ENCODE measurements around the gene SLC25A1.
"Not testable (repeated sequence)": the region's sequence is repeated elsewhere in the genome, so short reads cannot be mapped to it uniquely, and the experiment has no call there.

SLC25A1 gene

DNA sequence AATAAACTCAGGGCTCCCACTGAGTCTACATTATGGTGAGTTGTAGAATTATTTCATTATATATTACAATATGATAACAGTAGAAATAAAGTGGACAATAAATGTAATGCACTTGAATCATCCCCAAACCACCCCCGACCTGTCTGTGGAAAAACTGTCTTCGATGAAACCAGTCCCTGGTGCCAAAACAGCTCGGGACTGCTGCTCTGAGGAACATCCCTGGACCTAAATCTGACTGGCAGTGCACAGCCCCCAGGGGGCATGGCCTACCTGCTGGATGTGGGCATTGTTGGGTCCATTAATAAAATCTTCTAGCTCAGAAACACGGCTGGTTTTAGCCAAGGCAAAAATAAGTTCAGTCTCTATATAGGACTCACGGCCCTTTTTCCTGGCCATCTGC lies 29.3 kb upstream of the SLC25A1 start:
- no peak for DNase-seq (ENCODE audit: low read depth, low spot score)
- no peak overlapping the region for H3K4me3 ChIP-seq (ENCODE audit: low read length)

DNA sequence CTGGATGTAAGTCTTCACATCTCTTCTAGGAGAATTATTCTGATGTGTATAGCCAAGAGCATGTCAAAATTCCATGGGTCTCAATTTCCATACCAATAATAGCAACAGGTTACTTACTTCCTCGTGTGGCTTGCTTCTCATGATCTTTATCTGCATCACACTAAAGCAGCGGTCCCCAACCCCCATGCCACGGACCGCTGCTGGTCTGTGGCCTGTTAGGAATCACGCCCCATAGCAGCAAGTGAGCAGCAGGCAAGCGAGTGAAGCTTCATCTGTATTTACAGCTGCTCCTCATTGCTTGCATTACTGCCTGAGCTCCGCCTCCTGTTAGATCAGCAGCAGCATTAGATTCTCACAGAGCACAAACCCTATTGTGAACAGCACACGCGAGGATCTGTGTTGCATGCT lies 28.9 kb upstream of the SLC25A1 start:
- H3K4me3 ChIP-seq (ENCODE audit: low read length): no peak overlapping the region
- no peak for DNase-seq (ENCODE audit: low read depth, low spot score)

DNA sequence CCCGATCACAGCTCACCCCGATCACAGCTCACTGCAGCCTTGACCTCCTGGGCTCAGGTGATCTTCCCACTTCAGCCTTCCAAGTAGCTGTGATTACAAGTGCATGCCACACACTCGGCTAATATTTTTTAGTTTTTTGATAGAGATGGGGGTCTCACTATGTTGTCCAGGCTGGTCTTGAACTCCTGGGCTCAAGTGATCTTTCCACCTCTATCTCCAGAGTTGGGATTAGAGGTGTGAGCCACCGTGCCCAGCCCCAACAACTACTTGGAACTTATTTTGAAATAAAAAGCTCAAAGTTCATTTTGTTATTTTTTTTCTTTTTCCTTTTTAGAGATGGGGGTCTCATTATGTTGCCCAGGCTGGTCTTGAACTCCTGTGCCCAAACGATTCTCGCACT lies 27.8 kb upstream of the SLC25A1 start:
- no peak for DNase-seq (ENCODE audit: low read depth, low spot score)
- H3K4me3 ChIP-seq (ENCODE audit: low read length): no peak overlapping the region

DNA sequence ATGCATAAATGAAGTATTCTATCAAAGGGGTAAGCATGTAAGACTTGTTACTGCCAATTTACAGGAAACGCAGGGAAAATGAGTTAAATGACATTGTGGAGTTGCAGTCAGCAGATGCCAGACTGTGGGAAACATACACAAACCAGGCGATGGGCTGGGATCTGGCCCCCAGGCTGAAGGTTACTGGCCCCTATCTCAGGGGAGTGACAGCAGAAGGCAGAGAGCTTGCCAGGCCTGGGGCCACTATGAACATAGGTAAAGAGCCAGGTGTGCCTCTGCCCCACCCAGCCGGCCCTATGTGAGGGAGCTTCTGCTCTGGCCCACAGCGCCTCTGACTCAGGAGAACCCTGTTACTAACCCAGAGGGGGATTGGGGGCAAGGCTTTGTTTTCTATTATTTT lies 26.1 kb upstream of the SLC25A1 start:
- no peak overlapping the region for H3K4me3 ChIP-seq (ENCODE audit: low read length)
- DNase-seq (ENCODE audit: low read depth, low spot score): no peak

DNA sequence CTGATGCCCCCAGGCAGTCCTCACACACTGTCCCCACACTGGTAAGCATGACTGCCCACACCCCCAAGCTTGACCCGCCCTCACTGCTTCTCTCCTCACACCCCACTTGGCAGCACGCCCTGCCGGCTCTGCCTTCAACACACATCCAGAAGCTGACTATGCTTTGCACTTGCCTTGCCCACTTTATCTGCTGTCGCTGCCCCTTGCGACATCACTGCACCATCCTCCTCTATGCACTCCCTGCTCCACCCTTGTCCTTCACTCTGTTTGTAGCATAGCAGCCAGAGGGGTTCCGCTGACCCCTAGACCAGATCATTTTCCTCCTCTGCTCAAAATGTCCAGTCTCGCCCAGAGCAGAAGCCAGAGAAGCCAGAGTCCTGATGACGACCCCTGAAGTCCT lies 25.3 kb upstream of the SLC25A1 start:
- DNase-seq (ENCODE audit: low read depth, low spot score): no peak
- H3K4me3 ChIP-seq (ENCODE audit: low read length): no peak overlapping the region

DNA sequence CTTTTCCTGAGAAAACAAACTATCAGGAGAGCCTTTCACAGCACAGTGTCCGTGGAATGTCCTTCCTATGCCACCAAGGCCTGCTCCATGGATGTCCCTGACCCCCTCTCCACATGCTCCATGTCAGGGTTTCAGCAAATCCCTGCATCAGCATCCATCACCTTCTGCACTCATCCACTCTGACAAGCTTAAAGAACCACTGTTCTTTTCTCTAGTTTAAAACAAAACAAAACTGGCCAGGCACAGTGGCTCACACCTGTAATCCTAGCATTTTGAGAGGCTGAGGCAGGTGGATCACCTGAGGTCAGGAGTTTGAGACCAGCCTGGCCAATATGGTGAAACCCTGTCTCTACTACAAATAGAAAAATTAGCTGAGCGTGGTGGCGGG lies 24.3 kb upstream of the SLC25A1 start:
- DNase-seq (ENCODE audit: low read depth, low spot score); H3K4me3 ChIP-seq (ENCODE audit: low read length): not testable (repeated sequence)

DNA sequence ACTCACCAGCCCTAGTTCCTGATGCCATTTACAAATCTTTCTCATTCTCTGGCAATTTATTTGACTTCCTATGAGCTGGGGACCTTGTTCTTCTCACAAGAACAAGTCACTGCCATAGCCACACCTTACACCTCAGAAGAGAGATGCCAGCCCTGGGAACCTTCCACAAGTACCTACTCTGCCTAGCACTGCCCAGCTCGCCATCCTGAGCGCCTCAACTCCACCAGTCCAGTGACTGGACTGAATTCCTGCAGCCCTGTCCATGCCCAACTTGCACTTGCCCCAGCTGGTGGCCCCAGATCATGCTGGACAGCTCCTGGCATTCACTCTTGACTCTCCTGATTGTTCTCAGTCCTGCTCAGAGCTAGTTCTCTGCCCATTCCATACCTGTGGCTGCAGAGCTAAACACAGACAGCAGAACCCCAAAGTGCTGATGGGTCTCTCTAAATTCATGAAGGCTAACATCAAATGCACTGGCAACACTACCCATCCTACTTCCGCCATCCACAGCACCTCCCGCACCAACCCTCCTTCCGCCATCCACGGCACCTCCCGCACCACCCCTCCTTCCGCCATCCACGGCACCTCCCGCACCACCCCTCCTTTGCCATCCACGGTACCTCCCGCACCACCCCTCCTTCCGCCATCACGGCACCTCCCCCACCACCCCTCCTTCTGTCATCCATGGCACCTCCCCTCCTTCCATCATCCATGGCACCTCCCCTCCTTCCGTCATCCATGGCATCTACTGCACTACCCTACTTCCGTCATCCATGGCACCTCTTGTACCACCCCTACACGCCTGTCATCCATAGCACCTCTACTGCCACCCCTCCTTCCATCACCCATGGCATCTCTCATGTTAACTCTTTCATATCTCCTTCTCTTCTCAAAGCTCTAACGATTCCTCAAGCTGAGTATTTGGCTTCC lies 23.6 kb upstream of the SLC25A1 start:
- H3K4me3 ChIP-seq (ENCODE audit: low read length): no peak overlapping the region
- DNase-seq (ENCODE audit: low read depth, low spot score): no peak

DNA sequence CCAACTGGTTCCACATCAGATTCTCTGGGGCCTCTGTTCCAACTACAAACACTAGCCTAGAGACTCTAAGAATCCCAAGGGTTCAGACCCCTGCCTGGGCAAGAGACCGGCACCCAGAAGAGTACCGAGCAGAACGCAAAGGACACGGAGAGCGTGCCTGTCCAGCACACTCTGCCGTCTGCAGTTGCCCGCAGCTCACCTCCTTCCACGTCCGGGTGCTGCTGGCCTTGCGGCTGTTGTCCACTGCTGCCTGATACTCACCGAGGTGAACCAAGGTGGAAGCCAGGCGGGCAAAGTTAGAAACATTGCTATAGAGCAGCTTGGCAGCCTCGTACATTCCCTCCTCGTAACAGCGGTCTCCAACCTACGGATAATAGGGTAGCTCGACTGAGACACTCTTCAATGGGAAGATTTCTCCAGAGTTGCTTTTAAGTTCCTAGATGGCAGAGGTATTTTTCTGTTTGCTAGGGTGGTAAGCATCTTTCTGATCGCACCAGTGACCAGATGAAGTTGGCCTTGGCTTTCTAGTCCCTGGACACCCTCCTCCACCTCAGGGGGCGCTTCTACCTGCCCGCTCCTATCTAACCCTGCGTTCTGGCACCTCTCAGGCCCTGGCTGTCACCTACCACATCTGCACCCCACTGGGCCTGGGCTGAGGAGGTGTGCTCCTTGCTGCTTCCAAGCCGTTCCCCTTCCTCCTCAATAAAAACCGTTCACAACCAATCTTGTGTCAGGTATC lies 22.8 kb upstream of the SLC25A1 start:
- DNase-seq (ENCODE audit: low read depth, low spot score): no peak
- H3K4me3 ChIP-seq (ENCODE audit: low read length): no peak overlapping the region

DNA sequence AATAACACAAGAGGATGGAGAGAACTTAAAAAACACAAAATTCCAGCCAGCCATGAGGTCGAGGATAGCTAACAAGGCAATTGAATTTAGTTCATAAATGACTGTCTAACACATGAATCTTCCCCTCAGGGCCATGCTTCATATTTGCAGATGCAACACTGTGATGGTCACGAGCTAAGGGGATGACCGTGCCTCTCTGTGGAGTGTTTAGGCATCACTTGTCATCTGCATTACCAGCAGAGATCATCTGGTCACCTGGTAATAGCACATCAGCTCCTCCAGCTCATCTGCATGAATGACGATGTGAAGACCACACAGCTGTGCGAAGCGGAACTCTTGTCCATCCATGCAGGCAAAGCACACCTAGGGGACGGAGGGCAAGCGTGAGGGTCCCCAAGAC lies 20.9 kb upstream of the SLC25A1 start:
- no peak overlapping the region for H3K4me3 ChIP-seq (ENCODE audit: low read length)
- DNase-seq (ENCODE audit: low read depth, low spot score): no peak

DNA sequence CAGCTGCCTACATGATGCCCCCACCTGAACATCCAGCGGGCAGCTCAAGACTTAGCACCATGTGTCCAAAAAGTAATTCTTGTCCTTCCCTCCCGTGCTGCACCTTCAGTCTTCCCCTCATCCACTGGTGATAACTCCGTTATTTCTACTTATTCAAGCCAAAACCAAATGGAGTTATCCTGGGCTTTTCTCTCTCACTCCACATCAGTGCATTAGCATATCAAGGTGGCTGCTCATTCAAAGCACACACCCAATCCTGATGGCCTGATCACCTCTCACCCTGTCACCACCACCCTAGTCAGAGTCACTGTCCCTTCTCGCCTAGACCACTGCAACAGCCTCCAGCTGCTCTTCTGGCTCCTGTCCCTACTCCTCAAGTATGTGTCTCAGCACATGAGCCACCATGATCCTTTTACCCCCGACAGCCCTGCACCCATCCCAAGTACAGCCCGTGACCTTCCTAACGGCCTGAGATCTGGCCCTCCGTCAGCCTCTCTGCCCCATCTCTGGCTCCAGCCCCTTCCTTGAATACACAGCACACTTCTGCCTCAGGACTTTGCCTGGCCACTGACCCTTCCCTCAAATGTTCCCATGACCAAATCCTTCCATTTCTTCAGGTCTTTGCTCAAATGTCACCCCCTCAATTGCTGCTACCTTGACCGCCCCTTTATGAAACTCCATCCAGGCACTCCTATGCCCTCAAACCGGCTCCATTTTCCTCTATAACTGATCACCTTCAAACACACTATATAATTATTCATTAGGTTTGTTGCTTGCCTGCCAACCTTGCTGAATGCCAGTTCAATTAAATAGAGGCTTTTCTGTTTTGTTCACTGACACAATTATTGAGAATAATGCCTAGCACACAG lies 19.7 kb upstream of the SLC25A1 start:
- no peak overlapping the region for H3K4me3 ChIP-seq (ENCODE audit: low read length)
- DNase-seq (ENCODE audit: low read depth, low spot score): no peak

DNA sequence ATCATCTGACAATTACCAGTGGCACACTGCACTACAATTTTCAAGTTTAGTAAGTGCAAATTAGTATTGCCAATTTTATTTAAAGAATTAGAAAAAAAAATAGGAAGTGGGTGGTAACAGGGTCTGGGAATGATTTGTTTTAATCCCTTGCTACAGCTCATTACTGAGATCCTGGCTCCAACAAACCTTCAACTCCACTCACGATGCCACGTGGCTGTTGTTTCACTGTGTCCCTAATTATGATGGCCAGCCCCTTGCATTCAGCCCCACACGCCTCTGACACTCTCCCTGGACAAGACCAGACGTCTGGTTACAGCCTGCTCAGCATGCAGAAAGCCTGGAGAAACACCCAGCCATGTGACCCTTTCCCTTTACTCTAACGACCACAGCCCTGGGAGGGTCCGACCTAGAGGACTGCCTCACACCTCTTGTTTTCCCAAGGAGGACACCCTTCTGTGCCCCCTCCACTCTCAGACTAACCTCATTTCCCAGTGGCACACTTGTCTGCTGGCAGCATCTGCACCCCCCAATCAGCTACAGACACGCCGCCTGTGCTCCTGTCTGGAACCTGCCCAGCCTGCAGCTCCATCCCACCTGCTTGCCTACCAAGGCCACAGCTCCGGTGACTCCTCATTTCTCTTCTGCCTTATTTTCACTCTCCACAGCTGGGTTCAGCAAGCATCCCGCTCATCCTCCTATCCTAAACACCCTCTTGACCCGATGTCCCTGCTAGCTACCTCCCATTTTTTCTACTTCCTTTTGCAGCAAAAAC lies 18.5 kb upstream of the SLC25A1 start:
- DNase-seq (ENCODE audit: low read depth, low spot score): no peak

DNA sequence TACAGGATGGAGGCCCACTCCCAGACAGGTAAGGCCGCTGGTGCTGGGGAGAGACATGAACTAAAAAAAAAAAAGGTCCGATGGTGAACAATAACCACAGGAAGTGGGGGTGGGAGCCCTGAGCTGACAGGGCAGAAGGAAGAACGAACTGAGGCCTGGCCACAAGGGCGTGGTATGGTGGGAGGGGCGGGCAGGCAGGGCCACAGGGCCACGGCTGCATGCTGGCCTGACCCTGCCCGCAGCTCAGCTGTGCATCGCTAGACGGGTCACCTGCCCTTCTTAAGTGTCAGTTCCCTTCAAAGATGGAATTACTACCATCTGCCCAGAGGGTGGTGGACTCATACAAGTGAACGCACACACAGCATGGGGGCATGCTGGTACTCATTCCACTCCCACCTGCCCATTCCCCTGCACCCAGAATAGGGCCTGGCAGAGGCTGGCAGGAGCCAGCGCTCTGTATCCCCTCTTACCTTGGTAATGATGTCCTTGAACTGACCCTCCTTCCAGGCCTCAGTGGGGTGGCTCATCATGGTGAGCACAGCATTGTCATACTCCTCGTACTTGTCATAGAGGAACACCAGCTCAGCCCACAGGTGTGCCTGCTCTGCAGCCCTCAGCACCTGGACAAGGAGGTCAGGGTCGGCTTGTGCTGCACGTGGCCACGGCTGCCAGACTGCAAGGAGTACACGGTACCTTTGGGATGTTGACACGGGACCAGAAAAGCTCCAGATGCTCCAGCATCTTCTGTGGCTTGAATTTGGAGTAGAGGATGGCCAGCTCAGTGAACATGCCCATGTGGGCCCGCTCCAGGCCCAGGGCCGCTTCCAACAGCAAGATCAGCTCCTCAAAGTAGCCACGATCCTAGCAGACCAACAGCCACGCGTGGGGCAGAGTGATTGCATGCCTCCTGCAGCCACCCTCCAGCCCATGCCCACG lies 17.5 kb upstream of the SLC25A1 start:
- H3K4me3 ChIP-seq (ENCODE audit: low read length): no peak overlapping the region
- DNase-seq (ENCODE audit: low read depth, low spot score): no peak

More for the DNA sequence above, 18.5 kb upstream of the SLC25A1 start:
- H3K4me3 ChIP-seq (ENCODE audit: low read length): no peak overlapping the region

DNA sequence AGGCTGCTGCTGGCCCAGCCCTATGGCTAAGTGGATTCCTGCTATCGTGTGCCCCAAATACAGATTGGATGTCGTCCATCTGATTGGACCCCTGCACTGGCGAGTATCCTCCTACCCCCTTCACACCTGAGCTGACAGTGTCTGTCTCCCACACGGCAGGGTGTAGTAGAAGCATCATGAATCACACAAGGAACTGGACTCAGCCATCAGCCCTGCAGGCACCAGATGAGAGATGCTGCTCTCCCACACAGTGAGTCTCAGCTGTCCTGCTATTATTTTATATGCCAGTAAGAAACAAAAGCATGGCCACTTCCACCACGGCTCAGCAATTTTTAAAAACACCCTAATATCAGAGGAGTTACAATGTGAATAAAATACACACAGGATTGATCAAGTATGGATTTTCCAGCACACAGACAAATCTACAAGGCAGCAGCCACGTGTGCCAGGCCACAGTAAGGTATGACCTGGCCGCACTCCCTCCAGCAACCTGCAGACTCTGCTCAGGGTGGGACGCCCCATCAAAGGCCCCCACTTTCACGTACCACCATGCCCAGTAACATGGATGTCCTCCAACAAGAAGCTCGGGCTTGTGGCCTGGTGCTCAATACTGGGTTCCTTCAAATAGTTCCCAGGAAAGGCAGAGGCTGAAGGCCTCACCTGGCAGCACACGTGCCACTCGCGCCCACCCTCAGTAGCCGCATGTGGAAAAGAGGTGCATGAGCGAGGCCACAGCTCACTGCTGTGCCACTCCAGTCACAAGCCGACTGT lies 16.4 kb upstream of the SLC25A1 start:
- H3K4me3 ChIP-seq (ENCODE audit: low read length): no peak overlapping the region
- no peak for DNase-seq (ENCODE audit: low read depth, low spot score)

DNA sequence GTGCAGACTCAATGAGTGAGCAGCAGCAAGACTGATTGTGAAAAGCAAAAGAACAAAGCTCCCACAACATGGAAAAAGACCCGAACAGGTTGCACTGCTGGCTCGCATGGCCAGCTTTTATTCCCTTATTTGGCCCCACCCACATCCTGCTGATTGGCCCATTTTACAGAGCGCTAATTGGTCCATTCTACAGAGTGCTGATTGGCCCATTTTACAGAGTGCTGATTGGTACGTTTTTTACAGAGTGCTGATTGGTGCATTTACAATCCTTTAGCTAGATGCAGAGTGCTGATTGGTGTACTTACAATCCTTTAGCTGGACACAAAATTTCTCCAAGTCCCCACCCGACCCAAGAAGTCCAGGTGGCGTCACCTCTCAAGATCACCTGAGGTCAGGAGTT lies 15.3 kb upstream of the SLC25A1 start:
- DNase-seq (ENCODE audit: low read depth, low spot score): no peak
- no peak overlapping the region for H3K4me3 ChIP-seq (ENCODE audit: low read length)

DNA sequence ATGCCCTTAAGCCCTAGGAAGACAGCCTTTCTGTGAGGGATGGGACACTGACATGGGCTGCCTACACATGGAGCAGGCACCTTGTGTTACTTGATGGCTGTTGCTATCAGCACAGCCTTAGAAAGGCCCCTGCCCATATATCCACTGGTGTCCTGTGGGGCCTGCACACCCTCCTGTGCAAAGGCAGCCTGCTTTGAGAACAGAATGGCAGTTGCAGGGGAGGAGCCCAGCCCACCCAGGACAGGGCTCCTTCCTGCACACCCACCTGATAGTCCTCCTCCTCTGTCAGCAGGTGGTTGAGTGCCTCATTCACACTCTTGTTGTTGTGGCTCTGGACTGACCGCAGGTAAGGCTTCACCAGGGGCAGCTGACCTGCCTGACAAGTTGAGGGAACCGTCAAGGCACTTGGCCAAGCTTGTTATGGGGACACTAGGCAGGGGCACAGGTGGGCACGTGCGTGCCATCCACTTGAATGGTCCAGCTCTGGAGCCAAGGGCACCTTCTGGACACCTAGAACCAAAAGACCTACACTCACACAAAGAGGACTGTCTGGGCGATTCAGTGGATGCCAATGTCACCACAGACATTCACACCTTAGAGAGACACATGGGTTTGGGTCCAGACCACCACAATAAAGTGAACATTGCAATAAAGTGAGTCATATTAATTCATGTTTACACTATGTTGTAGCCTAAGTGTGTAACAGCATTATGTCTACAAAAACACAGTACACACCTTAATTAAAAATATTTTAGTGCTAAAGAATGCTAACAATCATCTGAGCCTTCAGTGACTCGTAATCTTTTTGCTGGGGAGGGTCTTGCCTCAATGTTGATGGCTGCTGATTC lies 9.4 kb upstream of the SLC25A1 start:
- no peak for DNase-seq (ENCODE audit: low read depth, low spot score)
- H3K4me3 ChIP-seq (ENCODE audit: low read length): no peak overlapping the region

DNA sequence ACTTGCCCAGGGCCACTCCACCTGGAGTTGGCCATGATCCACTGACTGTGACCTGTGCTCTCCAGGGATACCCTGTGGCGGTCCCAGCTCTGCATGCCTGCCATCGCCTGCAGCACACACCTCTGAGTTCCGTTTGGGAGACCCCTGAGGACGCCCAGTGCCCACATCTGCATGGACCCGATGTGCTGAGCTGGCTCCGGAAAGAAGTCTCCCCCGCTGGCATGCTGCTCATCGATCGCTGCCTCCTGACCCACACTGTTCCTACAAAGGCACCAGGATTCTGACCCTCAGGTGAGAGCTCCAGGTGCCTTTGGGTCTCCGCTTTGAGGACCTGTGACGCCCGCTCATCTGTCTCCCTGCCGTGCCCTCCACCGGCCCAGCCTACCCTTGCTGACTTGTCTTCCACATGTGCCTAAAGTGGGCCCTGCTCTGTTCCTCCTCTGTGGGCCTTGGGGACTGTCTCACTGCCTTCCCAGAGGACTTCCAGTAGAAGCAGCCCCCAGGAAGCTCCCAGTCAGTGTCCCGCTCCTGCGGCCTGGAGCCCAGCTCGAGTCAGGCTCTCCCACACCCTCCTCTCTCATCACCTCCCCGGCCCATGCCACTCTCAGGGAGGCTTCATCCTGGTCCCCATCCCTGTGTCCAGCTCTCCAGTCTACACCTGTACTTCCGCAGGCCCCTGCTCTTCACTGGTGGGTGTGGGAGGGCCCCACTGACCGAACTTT lies 5.9 kb upstream of the SLC25A1 start:
- DNase-seq (ENCODE audit: low read depth, low spot score): no peak
- H3K4me3 ChIP-seq (ENCODE audit: low read length): no peak overlapping the region

Data from Jurkat, Clone E6-1 (cell line).